PC-9 (cell line): Measurements from ENCODE around the gene JARID2. TPM values are rescaled to one million over a fixed set of nuclear protein-coding genes. Genes with fewer than 3 reads are reported as not detected.

Source experiments
- BruUV-seq: library from RNA; stranded (reverse); fragments of 400-500 nt; replicated peaks from 2 replicates; lab custom pipeline; 2021; lab: Mats Ljungman, UMichigan
- CTCF ChIA-PET: fragments of 300-600 bp; sonication (Branson Sonifier 250); formaldehyde crosslinking; loops from one replicate; lab custom pipeline; 2022; ENCODE audit warnings: antibody characterized with exemption; lab: Charles Lee
- POLR2A ChIA-PET: fragments of 300-600 bp; sonication (Branson Sonifier 250); formaldehyde crosslinking; loops from one replicate; lab custom pipeline; 2022; ENCODE audit warnings: antibody characterized with exemption; ENCODE audit not compliant: unreplicated experiment; lab: Charles Lee
- DNase-seq, 2 experiments: peaks; one replicate each; pipeline versions ENCODE4 v3.0.0 to v3.0.0-alpha.2; 2015 to 2022; ENCODE audit warnings: mixed read lengths in 1 of 2
- H2AFZ ChIP-seq: fragments of 200-600 bp; sonication (generic); 2 replicates; pipeline ENCODE4 v1.8.1; 2017; ENCODE audit warnings: antibody characterized with exemption
- H3F3A ChIP-seq: fragments of 200-600 bp; sonication (generic); 2 replicates; pipeline ENCODE4 v1.8.1; 2017; ENCODE audit warnings: antibody characterized with exemption, mild to moderate bottlenecking, low read depth; ENCODE audit not compliant: insufficient read depth
- H3K27ac ChIP-seq: fragments of 200-600 bp; sonication (generic); 2 replicates; pipeline ENCODE4 v1.6.1; 2016; ENCODE audit warnings: mixed run types
- H3K27me3 ChIP-seq: fragments of 200-600 bp; sonication (generic); 2 replicates; pipeline ENCODE4 v1.6.1; 2016; ENCODE audit warnings: low read depth, mixed run types; ENCODE audit not compliant: insufficient read depth
- H3K36me3 ChIP-seq: fragments of 200-600 bp; sonication (generic); 2 replicates; pipeline ENCODE4 v1.6.1; 2016; ENCODE audit warnings: low read depth, mixed run types
- H3K4me1 ChIP-seq: fragments of 200-600 bp; sonication (generic); replicated peaks from 2 replicates; pipeline ENCODE4 v1.6.1; 2016; ENCODE audit warnings: mixed run types; ENCODE audit not compliant: insufficient read depth
- H3K4me2 ChIP-seq: fragments of 200-600 bp; sonication (generic); 2 replicates; pipeline ENCODE4 v1.6.1; 2017; ENCODE audit warnings: mixed run types
- H3K4me3 ChIP-seq: fragments of 200-600 bp; sonication (generic); 2 replicates; pipeline ENCODE4 v1.6.1; 2016; ENCODE audit warnings: mixed run types
- H3K79me2 ChIP-seq: fragments of 200-600 bp; sonication (generic); 2 replicates; pipeline ENCODE4 v1.6.1; 2017; ENCODE audit warnings: low read depth, mixed run types
- H3K9me2 ChIP-seq: fragments of 200-600 bp; sonication (generic); 2 replicates; pipeline ENCODE4 v1.8.1; 2017; ENCODE audit warnings: mild to moderate bottlenecking; ENCODE audit not compliant: insufficient read depth
- H3K9me3 ChIP-seq: fragments of 200-600 bp; sonication (generic); 2 replicates; pipeline ENCODE4 v1.8.1; 2016; ENCODE audit warnings: low read depth; ENCODE audit not compliant: insufficient read depth
- H4K20me1 ChIP-seq: fragments of 200-600 bp; sonication (generic); 2 replicates; pipeline ENCODE4 v1.8.1; 2017; ENCODE audit not compliant: insufficient read depth
- CTCF ChIP-seq: fragments of 200-600 bp; sonication (generic); conservative IDR thresholded peaks from 2 replicates; pipeline ENCODE4 v1.6.1; 2017; ENCODE audit warnings: mixed run types, antibody characterized with exemption, mild to moderate bottlenecking, moderate library complexity
- EZH2 ChIP-seq: fragments of 200-600 bp; sonication (generic); IDR thresholded peaks from 2 replicates; pipeline ENCODE4 v1.8.0; 2017; ENCODE audit warnings: antibody characterized with exemption, low read depth
- intact Hi-C: fragments of 100-400 bp; cut with micrococcal nuclease; formaldehyde crosslinking; loops from one replicate; pipeline ENCODE4 v1.10.0; 2022; ENCODE audit not compliant: unreplicated experiment
- total RNA-seq: library from RNA; stranded (reverse); gene quantifications from 2 replicates; pipeline ENCODE4 v1.2.3, GENCODE V29; 2021

The JARID2 gene
- total RNA-seq, 1 experiment from 2014 or later, result 35.0 TPM

DNA sequence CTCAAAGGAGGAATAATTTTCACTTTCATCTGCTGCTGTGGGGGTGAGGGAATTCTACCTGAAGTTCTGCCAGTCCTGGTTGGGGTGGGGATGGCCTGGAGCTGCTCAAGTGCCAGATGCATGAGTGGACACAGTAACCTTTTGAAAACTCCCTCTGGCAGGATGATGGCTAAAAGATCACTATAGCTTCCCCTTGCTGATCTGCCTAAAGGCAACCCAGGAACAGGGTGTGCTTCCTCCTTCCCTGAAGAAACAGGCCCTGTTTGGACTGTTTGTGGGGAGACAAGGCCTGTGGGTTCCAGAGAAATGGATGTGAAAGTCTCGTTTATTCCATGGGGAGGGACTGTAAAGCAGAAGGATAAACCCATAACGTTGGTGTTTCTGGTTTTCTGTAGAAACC, 240.1 kb downstream of the JARID2 start:
- ChIA-PET CTCF (interaction anchor here (0.7 kb wide), 1 partner anchor 9 kb away, joined by 4 read pairs; no protein-coding TSS in a partner anchor), POLR2A (interaction anchor here (0.6 kb wide), 1 partner anchor 54 kb away, joined by 3 read pairs; no protein-coding TSS in a partner anchor)
- no peak overlapping the region for H2AFZ ChIP-seq
- no peak for TF ChIP-seq CTCF
- no peak for TF ChIP-seq EZH2
- 0 out of 2 replicates have a peak, but pooled peaks cover 4% of the 10 kb centered on the region for H3F3A ChIP-seq
- no peaks in the 10 kb centered on the region for H3K36me3 ChIP-seq
- H3K9me3 ChIP-seq, result no peaks in the 10 kb centered on the region
- H3K4me3 ChIP-seq, result no peak overlapping the region
- H3K27ac ChIP-seq, result no peak overlapping the region
- H3K9me2 ChIP-seq, result no peaks in the 10 kb centered on the region; the same call in 1 of the 2 replicates
- peaks cover 5% of the 10 kb centered on the region; the same call in 1 of the 2 replicates for H4K20me1 ChIP-seq
- intact Hi-C loops, result no loop called here
- no peaks in the 10 kb centered on the region for H3K27me3 ChIP-seq
- DNase-seq, result peak; percentile 34 to 62
- BruUV-seq, result no TSS peak
- peaks cover 16% of the 10 kb centered on the region for H3K4me1 ChIP-seq
- H3K79me2 ChIP-seq, result peaks cover 37% of the 10 kb centered on the region
- H3K4me2 ChIP-seq, result no peak overlapping the region; the same call in 1 of the 2 replicates

DNA sequence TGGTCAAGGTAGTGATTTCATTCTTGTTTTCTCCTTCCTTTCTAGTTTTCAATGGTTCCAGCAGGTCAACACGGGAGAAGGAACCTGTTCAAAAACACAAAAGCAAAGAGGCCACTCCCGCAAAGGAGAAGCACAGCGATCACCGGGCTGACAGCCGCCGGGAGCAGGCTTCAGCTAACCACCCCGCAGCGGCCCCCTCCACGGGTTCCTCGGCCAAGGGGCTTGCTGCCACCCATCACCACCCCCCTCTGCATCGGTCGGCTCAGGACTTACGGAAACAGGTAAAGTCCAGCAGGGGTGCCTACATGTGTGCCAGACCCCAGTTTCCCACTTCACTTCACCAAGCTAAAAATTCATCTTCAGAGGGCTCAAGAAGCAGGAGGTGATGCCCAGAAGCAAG, 241.4 kb downstream of the JARID2 start:
- H3K4me3 ChIP-seq, result no peak overlapping the region
- BruUV-seq, result no TSS peak
- no peaks in the 10 kb centered on the region for H3K9me3 ChIP-seq
- ChIA-PET POLR2A (no interaction called here), CTCF (no interaction called here)
- no peak overlapping the region for H3K27ac ChIP-seq
- no peaks in the 10 kb centered on the region for H3K36me3 ChIP-seq
- peaks cover 5% of the 10 kb centered on the region; the same call in 1 of the 2 replicates for H4K20me1 ChIP-seq
- peaks cover 32% of the 10 kb centered on the region for H3K79me2 ChIP-seq
- DNase-seq, result no peak
- no peak overlapping the region for H3K4me2 ChIP-seq
- peaks cover 16% of the 10 kb centered on the region for H3K4me1 ChIP-seq
- H3F3A ChIP-seq, result 0 out of 2 replicates have a peak, but pooled peaks cover 4% of the 10 kb centered on the region
- H3K9me2 ChIP-seq, result no peaks in the 10 kb centered on the region; the same call in 1 of the 2 replicates
- no peaks in the 10 kb centered on the region for H3K27me3 ChIP-seq
- no peak overlapping the region for H2AFZ ChIP-seq
- intact Hi-C loops, result no loop called here
- no peak for TF ChIP-seq CTCF
- no peak for TF ChIP-seq EZH2

GRCh38 chr6:15489261-15489962, 243.5 kb downstream of the JARID2 start:
- TF ChIP-seq EZH2 (no peak), CTCF (no peak)
- H3K79me2 ChIP-seq, result peaks cover 10% of the 10 kb centered on the region
- H3K36me3 ChIP-seq, result no peaks in the 10 kb centered on the region
- intact Hi-C loops, result no loop called here
- H3K4me3 ChIP-seq, result no peak overlapping the region
- H4K20me1 ChIP-seq, result peaks cover 5% of the 10 kb centered on the region; the same call in 1 of the 2 replicates
- no peaks in the 10 kb centered on the region for H3K9me3 ChIP-seq
- no peaks in the 10 kb centered on the region for H3K9me2 ChIP-seq
- H3K27me3 ChIP-seq, result no peaks in the 10 kb centered on the region
- H3K4me2 ChIP-seq, result no peak overlapping the region
- no peak overlapping the region for H3K27ac ChIP-seq
- no TSS peak for BruUV-seq
- CTCF ChIA-PET, result no interaction called here
- H3K4me1 ChIP-seq, result peaks cover 16% of the 10 kb centered on the region
- H2AFZ ChIP-seq, result no peak overlapping the region
- H3F3A ChIP-seq, result 0 out of 2 replicates have a peak, but pooled peaks cover 4% of the 10 kb centered on the region
- POLR2A ChIA-PET, result interaction anchor here (0.6 kb wide), 1 partner anchor 648 kb away, joined by 5 read pairs; no protein-coding TSS in a partner anchor
- DNase-seq, result no peak
